IPS DF 6.9 (cell line): ENCODE results near the gene STX10.

Source experiments
- DNase-seq: peaks from one replicate; pipeline ENCODE4 v3.0.0-alpha.2; 2013; ENCODE audit warnings: low read depth, low spot score
- H3K27ac ChIP-seq: one replicate; pipeline ENCODE4 v1.5.1; 2013; ENCODE audit warnings: low read length, control low read depth
- H3K27me3 ChIP-seq: 2 replicates; pipeline ENCODE4 v1.6.1; 2013; ENCODE audit warnings: mild to moderate bottlenecking, low read length; ENCODE audit not compliant: control insufficient read depth, insufficient read depth
- H3K36me3 ChIP-seq: 2 replicates; pipeline ENCODE4 v1.6.1; 2013; ENCODE audit warnings: low read length; ENCODE audit not compliant: control insufficient read depth, insufficient read depth
- H3K4me1 ChIP-seq: 2 replicates; pipeline ENCODE4 v1.6.1; 2013; ENCODE audit warnings: low read length; ENCODE audit not compliant: control insufficient read depth, insufficient read depth
- H3K4me3 ChIP-seq: 2 replicates; pipeline ENCODE4 v1.5.1; 2013; ENCODE audit warnings: mild to moderate bottlenecking, low read length
- H3K9me3 ChIP-seq: 2 replicates; pipeline ENCODE4 v1.6.1; 2013; ENCODE audit warnings: low read length, inconsistent platforms; ENCODE audit not compliant: control insufficient read depth, insufficient read depth
- WGBS: extraction: QIAGEN DNeasy Blood & Tissue Kit; methylation state at CpG from one replicate; pipeline ENCODE4 v1.1.7; 2013; ENCODE audit warnings: mixed read lengths, missing lambda C conversion rate; ENCODE audit not compliant: insufficient read length, insufficient coverage; 5-methylcytosine and 5-hydroxymethylcytosine counted together

STX10 gene

GRCh38 chr19:13127811-13128575 lies 22.2 kb downstream of the STX10 start:
- Histone ChIP-seq H3K27ac (no peak overlapping the region), H3K36me3 (no peaks in the 10 kb centered on the region), H3K9me3 (no peaks in the 10 kb centered on the region), H3K27me3 (no peaks in the 10 kb centered on the region), H3K4me1 (no peaks in the 10 kb centered on the region), H3K4me3 (no peak overlapping the region)
- WGBS: no CpG with 5 or more reads among the region's 6 CpGs
- DNase-seq: no peak

- H3K27me3 ChIP-seq: no peaks in the 10 kb centered on the region
- no peaks in the 10 kb centered on the region for H3K4me1 ChIP-seq
- H3K4me3 ChIP-seq: no peak overlapping the region
- H3K27ac ChIP-seq: no peak overlapping the region
- no peaks in the 10 kb centered on the region for H3K9me3 ChIP-seq
- H3K36me3 ChIP-seq: no peaks in the 10 kb centered on the region
- no peak for DNase-seq
- no CpG with 5 or more reads among the region's 9 CpGs for WGBS
Measured at GRCh38 chr19:13127051-13127450, 23.1 kb downstream of the STX10 start.

GRCh38 chr19:13122980-13123957 lies 26.9 kb downstream of the STX10 start:
- WGBS: no CpG with 5 or more reads among the region's 20 CpGs
- no peaks in the 10 kb centered on the region for H3K27me3 ChIP-seq
- 0 out of 2 replicates have a peak, but pooled peaks cover 3% of the 10 kb centered on the region for H3K36me3 ChIP-seq
- H3K4me1 ChIP-seq: peaks cover 12% of the 10 kb centered on the region
- H3K27ac ChIP-seq: no peak overlapping the region
- no peak for DNase-seq
- H3K4me3 ChIP-seq: no peak overlapping the region
- H3K9me3 ChIP-seq: no peaks in the 10 kb centered on the region

- no peaks in the 10 kb centered on the region for H3K9me3 ChIP-seq
- H3K4me3 ChIP-seq: no peak overlapping the region
- WGBS: no CpG with 5 or more reads among the region's 13 CpGs
- no peak for DNase-seq
- peaks cover 12% of the 10 kb centered on the region for H3K4me1 ChIP-seq
- no peaks in the 10 kb centered on the region for H3K27me3 ChIP-seq
- 0 out of 2 replicates have a peak, but pooled peaks cover 3% of the 10 kb centered on the region for H3K36me3 ChIP-seq
- no peak overlapping the region for H3K27ac ChIP-seq
Measured at GRCh38 chr19:13122275-13122878, 27.8 kb downstream of the STX10 start.

GRCh38 chr19:13121551-13122274 lies 28.5 kb downstream of the STX10 start:
- DNase-seq: no peak
- H3K27me3 ChIP-seq: no peaks in the 10 kb centered on the region
- H3K4me3 ChIP-seq: no peak overlapping the region
- H3K36me3 ChIP-seq: 0 out of 2 replicates have a peak, but pooled peaks cover 3% of the 10 kb centered on the region
- no CpG with 5 or more reads among the region's 18 CpGs for WGBS
- no peak overlapping the region for H3K27ac ChIP-seq
- H3K9me3 ChIP-seq: no peaks in the 10 kb centered on the region
- H3K4me1 ChIP-seq: peaks cover 12% of the 10 kb centered on the region

- H3K27ac ChIP-seq: no peak overlapping the region
- no peak overlapping the region for H3K4me3 ChIP-seq
- 0 out of 2 replicates have a peak, but pooled peaks cover 3% of the 10 kb centered on the region for H3K36me3 ChIP-seq
- no CpG with 5 or more reads among the region's 10 CpGs for WGBS
- H3K27me3 ChIP-seq: no peaks in the 10 kb centered on the region
- no peak for DNase-seq
- H3K4me1 ChIP-seq: peaks cover 12% of the 10 kb centered on the region
- no peaks in the 10 kb centered on the region for H3K9me3 ChIP-seq
Measured at GRCh38 chr19:13120817-13121216, 29.4 kb downstream of the STX10 start.

- Histone ChIP-seq H3K4me1 (peaks cover 12% of the 10 kb centered on the region), H3K27me3 (no peaks in the 10 kb centered on the region), H3K4me3 (no peak overlapping the region), H3K27ac (no peak overlapping the region), H3K36me3 (peaks cover 3% of the 10 kb centered on the region; the same call in 1 of the 2 replicates), H3K9me3 (no peaks in the 10 kb centered on the region)
- DNase-seq: no peak
- WGBS: no CpG with 5 or more reads among the region's 9 CpGs
Measured at GRCh38 chr19:13120031-13120430, 30.1 kb downstream of the STX10 start.

GRCh38 chr19:13119627-13120026 lies 30.5 kb downstream of the STX10 start:
- no peak overlapping the region; the same call in 1 of the 2 replicates for H3K4me3 ChIP-seq
- no peak for DNase-seq
- no peak overlapping the region for H3K27ac ChIP-seq
- no peaks in the 10 kb centered on the region for H3K9me3 ChIP-seq
- peaks cover 12% of the 10 kb centered on the region for H3K4me1 ChIP-seq
- peaks cover 3% of the 10 kb centered on the region; the same call in 1 of the 2 replicates for H3K36me3 ChIP-seq
- no CpG with 5 or more reads among the region's 8 CpGs for WGBS
- no peaks in the 10 kb centered on the region for H3K27me3 ChIP-seq

- no CpG with 5 or more reads among the region's 57 CpGs for WGBS
- Histone ChIP-seq H3K4me1 (peaks cover 12% of the 10 kb centered on the region), H3K27ac (no peak overlapping the region), H3K9me3 (no peaks in the 10 kb centered on the region), H3K27me3 (no peaks in the 10 kb centered on the region), H3K4me3 (peak overlapping the region; percentile 57), H3K36me3 (peaks cover 3% of the 10 kb centered on the region; the same call in 1 of the 2 replicates)
- DNase-seq: no peak
Measured at GRCh38 chr19:13118424-13119193, 31.6 kb downstream of the STX10 start.
